Stimulated activated naive CD8-positive, alpha-beta T cell treated with anti-CD3 and anti-CD28 coated beads, Interleukin-15, Interleukin-2, amounts not matched to agents 100 U/mL and 50 U/mL, for 24 hours (primary cell): ENCODE data around the gene MRPL40.

Source experiments
- ATAC-seq: fragments of 150-1000 bp; cut with Tn5 transposase; one replicate; pipeline ENCODE4 v1.10.0; 2021
- DNase-seq: peaks from one replicate; pipeline ENCODE4 v3.0.0; 2021

MRPL40 gene

DNA sequence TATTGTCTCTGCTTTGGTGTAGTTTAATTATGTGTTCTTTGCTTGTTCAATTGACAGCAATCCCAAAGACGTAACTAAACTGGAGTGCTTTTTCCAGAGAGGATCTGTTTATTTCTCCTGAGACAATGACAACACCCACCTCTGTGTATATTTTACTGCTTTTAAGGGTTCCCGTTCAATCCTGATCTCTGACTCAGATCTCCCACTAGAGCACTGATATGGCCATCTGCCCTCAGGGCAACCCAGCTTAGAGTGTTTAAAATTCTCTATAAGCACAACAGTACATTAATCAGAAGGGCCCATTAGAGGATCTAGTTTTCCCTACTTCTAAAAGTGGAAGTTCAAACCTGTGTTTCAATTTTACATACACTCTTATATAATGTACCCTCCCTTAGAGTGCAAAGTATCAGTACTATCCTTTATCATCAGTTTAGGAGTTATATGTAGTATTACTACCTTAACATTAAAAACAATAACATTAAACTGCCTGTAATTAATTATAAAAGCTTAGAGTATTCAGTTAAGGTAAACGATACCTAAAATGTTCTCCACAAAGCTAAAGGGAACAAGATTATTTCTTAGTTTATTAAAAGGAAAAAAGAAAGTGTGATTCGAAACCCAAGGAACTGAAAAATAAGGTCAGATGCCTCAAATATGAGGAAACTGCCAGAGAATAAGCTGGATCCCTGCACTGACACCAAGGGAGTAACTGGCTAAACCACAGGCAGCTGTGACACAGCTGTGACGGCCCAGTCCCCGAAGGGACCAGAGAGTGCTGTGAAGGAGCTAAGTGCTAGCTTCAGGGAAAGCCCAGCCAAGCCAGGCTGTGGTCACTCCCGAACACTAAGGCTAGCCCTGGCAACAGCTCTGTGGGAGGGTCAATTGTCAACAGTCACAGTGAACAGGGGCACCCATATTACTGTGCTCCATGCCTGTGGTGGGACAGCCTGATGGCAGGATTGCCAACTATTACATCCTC is 31.4 kb downstream of the MRPL40 start:
- no peak for ATAC-seq
- no peak for DNase-seq

DNA sequence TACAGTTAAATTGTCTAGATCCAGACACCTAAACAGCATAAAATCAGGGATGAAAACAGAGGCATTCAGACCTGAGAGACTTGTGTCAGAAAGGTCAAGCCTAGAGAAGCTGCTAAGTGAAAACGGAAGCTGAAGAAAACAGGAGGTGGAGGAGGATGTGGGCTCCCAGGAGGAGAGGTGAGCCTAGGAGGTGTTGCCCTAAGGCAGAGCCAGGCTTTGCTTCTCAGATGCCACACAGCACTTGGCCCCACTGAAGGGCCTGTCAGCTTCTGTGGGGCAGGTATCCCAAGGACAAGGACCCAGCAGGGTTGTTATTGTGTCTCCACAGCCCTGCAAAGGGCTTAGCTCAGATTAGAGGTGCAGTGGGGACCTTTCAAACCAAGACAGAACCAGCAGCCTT is 32.2 kb downstream of the MRPL40 start:
- ATAC-seq = no peak
- no peak for DNase-seq

GRCh38 chr22:19464975-19465374 is 32.6 kb downstream of the MRPL40 start:
- ATAC-seq (no peak), DNase-seq (no peak)

DNA sequence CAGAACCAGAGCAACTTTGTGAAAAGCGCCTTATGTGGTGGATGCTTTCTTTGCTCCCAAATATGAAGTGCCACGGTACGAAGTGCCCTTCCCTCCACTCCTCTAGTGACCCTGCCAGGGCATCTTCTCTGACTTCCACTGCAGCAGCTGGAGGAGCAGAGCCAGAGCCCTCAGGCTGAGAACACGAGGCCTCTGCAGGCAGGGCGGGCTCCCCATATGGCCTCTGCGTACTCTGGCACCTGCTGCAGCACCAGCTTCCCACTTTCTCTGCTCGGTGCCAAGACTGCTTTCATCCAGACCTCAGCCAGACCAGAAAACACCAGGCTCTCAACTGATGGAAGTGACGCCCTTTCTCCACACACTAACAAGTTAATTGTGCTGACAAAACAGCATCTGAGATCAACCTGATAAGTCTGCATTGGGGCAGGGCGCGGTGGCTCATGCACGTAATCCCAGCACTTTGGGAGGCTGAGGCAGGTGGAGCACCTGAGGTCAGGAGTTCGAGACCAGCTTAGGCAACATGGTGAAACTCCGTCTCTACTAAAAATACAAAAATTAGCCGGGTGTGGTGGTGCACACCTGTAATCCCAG is 33.9 kb downstream of the MRPL40 start:
- DNase-seq (no peak), ATAC-seq (no peak)

DNA sequence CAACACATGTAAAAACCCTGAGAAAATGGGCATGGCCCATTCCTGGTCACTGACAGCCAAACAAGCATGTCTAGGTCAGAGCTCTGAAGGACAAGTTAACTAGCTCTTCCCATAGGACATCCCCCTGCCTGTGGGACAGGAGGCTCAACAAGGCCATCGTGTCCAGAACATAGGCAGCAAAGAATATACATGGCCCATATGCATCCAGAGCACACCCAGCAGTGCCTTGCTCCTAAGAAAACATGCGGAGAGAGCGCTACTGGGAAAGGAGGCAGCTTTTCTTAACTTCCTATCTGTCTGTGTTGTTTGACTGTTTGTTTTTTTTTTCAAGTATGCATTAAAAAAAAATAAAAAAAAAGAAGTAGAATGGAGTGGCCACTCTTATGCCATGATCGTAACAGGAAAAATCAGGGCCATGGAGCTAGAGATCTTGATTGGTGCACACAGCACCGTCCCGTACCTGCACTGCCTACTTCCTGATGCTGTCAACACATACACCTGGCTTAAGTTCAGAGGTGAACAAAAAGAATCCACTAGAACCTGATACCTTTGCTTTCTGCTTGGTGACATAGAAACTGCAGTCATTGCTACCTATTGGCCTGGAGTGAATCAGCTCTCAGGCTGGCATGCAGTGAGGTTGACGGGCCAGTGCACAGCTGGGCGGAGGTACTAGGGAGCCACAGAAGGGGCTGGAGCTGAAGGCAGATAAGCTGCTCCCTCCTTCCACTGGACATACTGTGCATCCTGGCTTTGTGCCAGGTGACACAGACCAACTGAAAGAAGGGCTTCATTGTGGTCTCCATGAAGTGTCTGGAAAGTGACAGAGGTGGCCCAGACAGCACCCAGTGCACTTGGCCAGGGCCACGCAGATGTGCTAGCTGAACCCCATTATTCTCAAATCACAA is 34.8 kb downstream of the MRPL40 start:
- DNase-seq = no peak
- no peak for ATAC-seq

DNA sequence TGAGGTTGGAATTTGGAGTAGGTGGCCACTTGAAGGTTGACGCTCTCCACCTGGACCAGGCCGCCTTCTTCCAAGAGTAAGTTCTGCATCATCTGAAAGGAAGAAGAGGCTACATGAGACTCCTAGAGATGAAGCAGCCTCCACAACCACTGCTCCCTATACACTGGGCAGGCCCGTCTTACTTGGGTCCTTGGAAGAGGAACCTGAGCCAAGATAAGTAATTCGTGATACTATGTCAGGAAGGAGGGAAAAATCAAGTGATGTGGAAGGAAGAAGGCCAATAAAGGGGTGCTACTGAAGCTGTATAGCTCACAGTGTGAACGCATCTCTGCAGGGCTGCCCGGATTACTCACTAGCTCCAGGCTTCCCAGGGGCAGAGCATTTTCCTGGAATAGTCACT is 35.6 kb downstream of the MRPL40 start:
- ATAC-seq (no peak), DNase-seq (no peak)

DNA sequence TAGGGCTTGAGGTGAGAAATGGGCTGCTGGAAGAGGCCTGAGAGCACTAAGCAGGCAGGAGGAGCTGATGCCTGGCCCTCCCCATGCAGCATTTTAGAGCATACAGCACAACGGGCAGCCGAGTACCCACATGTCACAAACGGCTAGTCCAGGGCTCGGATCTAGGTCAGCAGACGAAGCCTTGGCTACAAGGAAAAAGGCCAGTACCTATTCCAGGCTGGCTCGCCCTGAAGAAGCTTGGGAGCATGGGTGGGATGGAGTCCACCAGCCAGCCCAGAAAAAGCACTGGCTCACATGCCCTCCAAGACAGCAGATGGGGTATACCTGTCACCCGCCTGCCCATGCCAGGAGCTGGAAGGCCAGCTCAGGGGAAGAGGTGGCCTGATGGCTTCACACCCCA is 37.1 kb downstream of the MRPL40 start:
- no peak for DNase-seq
- no peak for ATAC-seq

DNA sequence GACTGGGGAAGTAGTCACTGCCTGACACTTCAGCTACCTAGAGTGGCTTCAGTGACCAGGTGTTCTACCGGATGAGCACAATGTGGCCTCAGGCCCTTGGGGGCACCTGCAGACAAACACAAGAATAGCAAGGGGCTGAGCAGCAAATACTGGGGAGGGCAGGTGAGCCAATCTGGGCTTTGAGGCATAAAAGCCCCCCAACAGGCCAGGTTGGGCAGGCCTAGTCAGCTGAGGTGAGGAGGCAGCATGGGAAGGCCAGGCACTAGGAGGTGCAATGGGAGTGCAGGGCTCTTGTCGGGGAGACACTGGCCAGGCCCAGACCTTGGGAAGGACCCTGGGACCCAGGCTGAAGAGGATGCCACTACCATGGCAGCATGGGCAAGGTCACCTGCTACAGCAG is 37.7 kb downstream of the MRPL40 start:
- ATAC-seq (no peak), DNase-seq (no peak)

DNA sequence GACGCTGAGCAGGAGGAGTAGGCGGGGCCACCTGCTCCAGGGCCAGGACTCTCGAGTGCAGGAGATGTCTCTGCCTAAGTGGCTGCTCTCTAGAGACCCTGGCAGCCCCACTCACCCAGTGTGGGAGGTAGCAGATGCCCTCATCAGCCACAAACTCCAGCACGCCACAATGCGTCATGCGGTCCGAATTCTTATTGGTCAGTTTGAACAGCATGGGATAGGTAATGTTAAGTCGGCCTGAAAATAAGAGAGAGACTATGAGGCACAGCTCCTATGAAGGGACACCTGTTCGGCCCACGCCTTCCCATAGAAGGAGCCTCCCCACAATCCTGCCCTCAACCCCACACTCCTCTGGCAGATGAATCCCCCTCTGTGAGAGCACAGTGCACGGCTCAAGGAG is 39.2 kb downstream of the MRPL40 start:
- ATAC-seq (no peak), DNase-seq (no peak)

GRCh38 chr22:19472233-19472632 is 39.9 kb downstream of the MRPL40 start:
- ATAC-seq (no peak), DNase-seq (no peak)

DNA sequence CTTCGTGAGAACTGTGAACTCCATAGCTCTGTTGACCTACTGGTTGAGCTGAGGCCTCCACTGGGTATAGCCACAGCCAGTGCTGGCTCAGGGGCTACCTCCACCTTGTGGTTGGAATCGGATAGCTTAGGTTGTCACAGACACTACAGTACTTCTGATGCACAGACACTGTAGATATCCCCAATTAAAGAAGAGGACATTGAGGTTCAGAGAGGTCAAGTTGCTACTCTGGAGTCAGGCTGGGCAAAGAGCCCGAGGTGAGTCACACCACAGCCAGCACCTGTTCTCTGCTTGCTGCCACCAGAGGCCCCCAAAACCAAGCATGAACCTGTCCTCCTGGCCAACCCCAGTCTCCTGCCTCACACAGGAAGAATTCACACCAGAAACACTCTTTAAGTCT is 41.2 kb downstream of the MRPL40 start:
- DNase-seq = no peak
- ATAC-seq = peak; percentile 25

DNA sequence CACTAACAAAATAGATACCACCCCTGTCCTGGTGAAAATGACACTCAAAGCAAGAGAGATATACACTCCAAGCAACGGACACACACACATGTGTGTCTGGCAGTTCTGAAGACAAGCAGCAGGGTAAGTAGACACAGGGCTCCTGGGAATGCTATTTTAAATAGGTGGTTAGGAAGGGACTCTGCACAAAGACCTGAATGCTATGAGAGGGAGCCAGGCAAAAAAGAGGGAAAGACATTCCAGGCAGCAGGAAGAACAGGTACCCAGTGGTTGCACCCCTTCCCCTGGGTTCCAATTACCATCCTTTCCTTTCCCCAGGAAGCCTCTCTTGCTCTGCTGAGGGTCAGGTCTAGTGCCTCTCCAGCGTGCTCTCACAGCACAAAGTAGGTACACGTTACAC is 43.7 kb downstream of the MRPL40 start:
- ATAC-seq = no peak
- no peak for DNase-seq

DNA sequence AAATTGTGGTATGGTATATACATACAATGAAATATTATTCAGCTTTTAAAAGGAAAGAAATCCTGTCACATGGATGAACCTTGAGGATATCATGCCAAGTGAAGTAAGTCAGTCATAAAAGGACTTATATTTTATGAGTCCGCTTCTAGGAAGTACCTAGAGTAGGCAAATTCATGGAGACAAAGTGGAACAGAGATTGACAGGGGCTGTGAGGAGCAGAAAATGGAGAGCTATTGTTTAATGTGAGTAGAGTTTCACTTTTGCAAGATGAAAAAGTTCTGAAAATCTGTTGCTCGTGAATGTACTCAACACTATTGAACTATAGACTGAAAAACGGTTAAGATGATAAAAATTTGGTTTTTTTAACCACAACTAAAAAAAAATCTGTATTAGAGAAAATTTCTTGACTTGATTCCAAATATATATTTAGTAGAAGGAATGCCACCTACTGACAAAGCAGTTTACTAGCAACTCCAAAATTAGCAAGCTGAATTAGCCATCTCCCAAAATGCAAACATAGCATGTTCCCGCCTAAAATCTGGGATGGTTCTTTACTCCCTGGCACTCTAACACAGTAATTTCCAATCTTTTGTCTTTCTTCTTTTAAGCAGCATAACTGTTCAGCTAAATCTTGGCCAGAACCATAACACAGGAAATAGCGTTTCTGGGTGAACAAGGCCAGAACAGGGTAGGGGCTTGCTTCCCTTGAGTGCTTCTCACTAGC is 45.1 kb downstream of the MRPL40 start:
- ATAC-seq (no peak), DNase-seq (no peak)

DNA sequence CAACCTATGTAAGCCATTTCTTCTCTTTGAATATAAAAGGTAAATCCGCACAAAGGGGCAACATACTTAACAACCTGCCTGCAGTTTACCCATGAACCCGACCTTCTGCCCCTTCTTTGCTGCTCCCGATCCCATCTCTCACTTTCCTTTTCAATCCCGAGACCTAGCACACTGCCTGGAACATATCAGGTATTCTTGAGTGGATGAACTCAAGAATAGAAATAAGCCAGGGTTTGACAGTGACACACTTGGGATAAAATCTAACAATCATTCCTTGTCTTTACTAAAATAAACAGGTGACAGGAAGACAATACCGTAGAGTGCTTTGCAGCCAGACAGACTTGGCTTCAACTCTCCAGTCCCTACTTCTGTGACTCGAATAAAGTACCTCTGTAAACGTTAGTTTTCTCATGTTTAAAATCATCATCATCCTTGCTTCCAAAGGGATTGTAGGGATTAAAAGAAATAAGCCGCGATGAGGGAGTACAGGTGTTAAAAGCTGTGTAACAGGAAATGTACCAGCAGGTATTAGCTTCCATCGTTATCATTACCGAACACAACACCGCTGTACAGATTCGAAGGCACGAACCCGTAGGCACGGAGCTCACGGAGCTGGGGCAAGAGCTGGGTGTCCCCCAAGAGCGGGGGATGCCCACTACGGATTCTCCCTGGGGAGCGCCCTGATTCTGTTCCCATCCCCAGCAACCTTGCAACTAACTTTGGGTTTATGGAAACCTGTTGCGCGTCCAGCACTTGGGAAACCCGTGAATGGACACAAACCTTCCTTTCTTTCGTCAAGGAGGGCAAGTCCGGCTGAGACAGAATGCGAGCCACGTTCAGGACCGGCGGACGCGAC is 45.9 kb downstream of the MRPL40 start:
- no peak for ATAC-seq
- no peak for DNase-seq

DNA sequence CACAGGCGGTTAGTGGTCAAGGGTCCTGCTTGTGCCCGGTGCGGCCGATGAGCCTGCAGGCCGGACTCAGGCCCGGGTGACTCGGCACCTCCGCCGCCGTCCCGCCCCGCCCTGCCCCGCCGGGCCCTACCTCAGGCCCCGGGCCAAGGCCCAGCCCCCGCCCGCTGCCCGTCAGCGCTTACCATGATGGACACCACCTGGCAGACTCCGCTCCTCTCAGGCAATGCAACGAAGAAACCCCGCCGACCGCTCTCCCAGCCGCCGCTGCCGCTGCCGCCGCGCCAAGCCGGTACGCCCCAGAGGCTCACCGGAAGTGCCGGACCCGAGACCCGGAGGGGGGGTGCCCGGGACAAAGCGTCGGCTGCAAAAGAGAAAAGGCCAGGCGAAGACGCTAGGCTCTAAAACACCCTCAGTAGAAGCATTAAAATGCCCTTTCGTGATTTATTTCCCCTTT is 46.6 kb downstream of the MRPL40 start, which contains the start of gene UFD1:
Gene UFD1 (minus strand): TSS at position 293 of the 454 bp plus-strand sequence. CDS start 108 bp downstream, at position 185.
- peak; percentile 84 for DNase-seq
- peak; percentile 66 for ATAC-seq

- ATAC-seq = peak; percentile 91
- DNase-seq = peak; percentile 92
Measured at GRCh38 chr22:19479355-19480172, 47.2 kb downstream of the MRPL40 start, which contains the start of gene CDC45. Gene CDC45 (plus strand): TSS chr22:19479920. CDS start chr22:19479969, 49 bp downstream.

- ATAC-seq = no peak
- peak; percentile 35 for DNase-seq
Measured at GRCh38 chr22:19480173-19480568, 47.8 kb downstream of the MRPL40 start.

DNA sequence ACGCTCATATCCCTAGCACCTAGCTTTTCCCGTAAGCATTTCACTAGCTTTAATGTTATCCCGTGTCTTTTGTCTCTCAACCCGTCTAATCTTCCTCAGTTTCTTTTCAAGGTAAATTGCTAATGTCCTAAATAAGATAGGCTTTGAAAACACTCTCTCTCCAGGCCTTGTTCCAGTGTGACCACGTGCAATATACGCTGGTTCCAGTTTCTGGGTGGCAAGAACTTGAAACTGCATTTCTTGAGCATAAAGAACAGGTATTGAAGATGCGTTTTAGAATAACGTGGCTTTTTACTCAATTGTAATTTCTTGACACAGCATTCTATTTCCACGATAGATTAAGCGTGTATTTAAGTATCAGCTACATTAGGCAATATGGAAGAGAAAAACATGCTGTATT is 48.4 kb downstream of the MRPL40 start:
- DNase-seq (no peak), ATAC-seq (no peak)

DNA sequence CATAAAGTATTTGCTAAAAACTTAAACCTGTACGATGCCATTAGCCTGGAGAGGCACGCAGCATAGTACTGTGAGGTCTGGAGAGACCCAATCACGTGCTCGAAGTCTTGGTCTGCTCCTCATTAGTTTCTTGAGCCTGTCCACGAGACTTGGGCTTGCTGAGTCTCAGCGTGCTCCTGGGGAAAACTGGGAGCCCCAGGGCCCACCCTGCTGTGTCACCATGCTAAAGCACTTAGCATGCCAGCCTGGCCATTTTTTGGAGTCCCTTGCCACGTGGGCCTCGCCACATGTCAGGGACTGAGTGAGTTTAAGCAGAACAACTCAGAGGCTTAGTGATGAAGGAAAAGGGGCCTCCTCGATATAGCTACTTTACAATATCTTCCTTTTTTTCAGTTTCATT is 50.0 kb downstream of the MRPL40 start:
- ATAC-seq (no peak), DNase-seq (no peak)
